KMS-11 (cell line): ENCODE data around the gene CYP11A1.

Experiments
- H2AFZ ChIP-seq: fragments of 200-600 bp; sonication (generic); 2 replicates; pipeline ENCODE4 v1.6.1; 2016; ENCODE audit warnings: antibody characterized with exemption, mixed run types, low read depth
- H3K27ac ChIP-seq: fragments of 200-600 bp; sonication (generic); 2 replicates; pipeline ENCODE4 v1.6.1; 2016; ENCODE audit warnings: mild to moderate bottlenecking, mixed run types
- H3K27me3 ChIP-seq: fragments of 200-600 bp; sonication (generic); 2 replicates; pipeline ENCODE4 v1.6.1; 2017; ENCODE audit warnings: mild to moderate bottlenecking, low read depth, mixed run types, moderate library complexity; ENCODE audit not compliant: insufficient read depth
- H3K36me3 ChIP-seq: fragments of 200-600 bp; sonication (generic); 2 replicates; pipeline ENCODE4 v1.6.1; 2017; ENCODE audit warnings: mild to moderate bottlenecking, mixed run types; ENCODE audit not compliant: insufficient read depth
- H3K4me1 ChIP-seq: fragments of 200-600 bp; sonication (generic); 2 replicates; pipeline ENCODE4 v1.6.1; 2016; ENCODE audit warnings: mild to moderate bottlenecking, low read depth, mixed run types; ENCODE audit not compliant: poor library complexity, severe bottlenecking
- H3K4me2 ChIP-seq: fragments of 200-600 bp; sonication (generic); 2 replicates; pipeline ENCODE4 v1.7.0; 2016; ENCODE audit warnings: mild to moderate bottlenecking, mixed run types
- H3K4me3 ChIP-seq: fragments of 200-600 bp; sonication (generic); IDR thresholded peaks from 2 replicates; pipeline ENCODE4 v1.6.1; 2017; ENCODE audit warnings: low read depth, low read length, mixed read lengths; ENCODE audit not compliant: insufficient read depth
- H3K79me2 ChIP-seq: fragments of 200-600 bp; sonication (generic); 2 replicates; pipeline ENCODE4 v1.6.1; 2016; ENCODE audit warnings: low read depth, mixed run types; ENCODE audit not compliant: insufficient read depth
- H3K9ac ChIP-seq: fragments of 200-600 bp; sonication (generic); 2 replicates; pipeline ENCODE4 v1.6.1; 2016; ENCODE audit warnings: mild to moderate bottlenecking, mixed run types
- H4K20me1 ChIP-seq: fragments of 200-600 bp; sonication (generic); 2 replicates; pipeline ENCODE4 v1.6.1; 2016; ENCODE audit warnings: mild to moderate bottlenecking, mixed run types; ENCODE audit not compliant: insufficient read depth
- TF ChIP-seq, protein P1 (sequence below): fragments of 200-600 bp; sonication (generic); conservative IDR thresholded peaks from 2 replicates; pipeline ENCODE4 v1.6.1; 2017; ENCODE audit warnings: low read depth, mild to moderate bottlenecking, antibody characterized with exemption, low read length, moderate library complexity, mixed read lengths

CYP11A1 gene

DNA sequence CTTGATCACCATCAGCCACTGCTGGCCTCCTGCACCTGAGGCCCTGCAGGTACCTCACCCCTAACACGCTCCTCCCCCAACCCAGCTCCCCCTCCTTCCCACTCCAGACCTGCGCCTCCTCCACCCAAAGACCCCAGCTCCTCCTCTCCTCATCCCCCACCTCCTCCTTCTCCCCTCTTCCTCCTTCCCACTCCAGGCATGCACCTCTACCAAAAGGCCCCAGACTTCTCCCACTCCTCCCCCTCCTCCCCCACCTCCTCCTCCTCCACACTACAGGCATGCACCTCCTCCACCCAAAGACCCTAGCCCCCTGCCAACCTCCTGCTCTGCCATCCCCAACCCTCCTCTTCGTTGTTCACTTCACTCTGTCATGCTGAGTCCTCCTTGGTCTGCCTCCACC, 42.7 kb downstream of the CYP11A1 start:
- H3K27ac ChIP-seq = no peak overlapping the region
- no peaks in the 10 kb centered on the region for H4K20me1 ChIP-seq
- H3K4me2 ChIP-seq = no peak overlapping the region
- H3K79me2 ChIP-seq = no peaks in the 10 kb centered on the region
- H3K36me3 ChIP-seq = no peaks in the 10 kb centered on the region
- no peak overlapping the region for H2AFZ ChIP-seq
- TF ChIP-seq, protein P1, sequence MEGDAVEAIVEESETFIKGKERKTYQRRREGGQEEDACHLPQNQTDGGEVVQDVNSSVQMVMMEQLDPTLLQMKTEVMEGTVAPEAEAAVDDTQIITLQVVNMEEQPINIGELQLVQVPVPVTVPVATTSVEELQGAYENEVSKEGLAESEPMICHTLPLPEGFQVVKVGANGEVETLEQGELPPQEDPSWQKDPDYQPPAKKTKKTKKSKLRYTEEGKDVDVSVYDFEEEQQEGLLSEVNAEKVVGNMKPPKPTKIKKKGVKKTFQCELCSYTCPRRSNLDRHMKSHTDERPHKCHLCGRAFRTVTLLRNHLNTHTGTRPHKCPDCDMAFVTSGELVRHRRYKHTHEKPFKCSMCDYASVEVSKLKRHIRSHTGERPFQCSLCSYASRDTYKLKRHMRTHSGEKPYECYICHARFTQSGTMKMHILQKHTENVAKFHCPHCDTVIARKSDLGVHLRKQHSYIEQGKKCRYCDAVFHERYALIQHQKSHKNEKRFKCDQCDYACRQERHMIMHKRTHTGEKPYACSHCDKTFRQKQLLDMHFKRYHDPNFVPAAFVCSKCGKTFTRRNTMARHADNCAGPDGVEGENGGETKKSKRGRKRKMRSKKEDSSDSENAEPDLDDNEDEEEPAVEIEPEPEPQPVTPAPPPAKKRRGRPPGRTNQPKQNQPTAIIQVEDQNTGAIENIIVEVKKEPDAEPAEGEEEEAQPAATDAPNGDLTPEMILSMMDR = no peak
- no peak overlapping the region for H3K9ac ChIP-seq
- H3K4me3 ChIP-seq = no peak overlapping the region
- peaks cover 31% of the 10 kb centered on the region; the same call in 1 of the 2 replicates for H3K27me3 ChIP-seq
- no peaks in the 10 kb centered on the region for H3K4me1 ChIP-seq

- no peaks in the 10 kb centered on the region for H4K20me1 ChIP-seq
- H3K4me2 ChIP-seq = no peak overlapping the region
- H3K27me3 ChIP-seq = peaks cover 21% of the 10 kb centered on the region; the same call in 1 of the 2 replicates
- no peaks in the 10 kb centered on the region for H3K79me2 ChIP-seq
- no peaks in the 10 kb centered on the region for H3K36me3 ChIP-seq
- TF ChIP-seq, protein P1 = peak; percentile 82
- H3K27ac ChIP-seq = no peak overlapping the region
- H3K4me1 ChIP-seq = no peaks in the 10 kb centered on the region
- no peak overlapping the region for H3K9ac ChIP-seq
- H2AFZ ChIP-seq = no peak overlapping the region
- no peak overlapping the region for H3K4me3 ChIP-seq
Observed at GRCh38 chr15:74322558-74323180, 44.8 kb downstream of the CYP11A1 start.

DNA sequence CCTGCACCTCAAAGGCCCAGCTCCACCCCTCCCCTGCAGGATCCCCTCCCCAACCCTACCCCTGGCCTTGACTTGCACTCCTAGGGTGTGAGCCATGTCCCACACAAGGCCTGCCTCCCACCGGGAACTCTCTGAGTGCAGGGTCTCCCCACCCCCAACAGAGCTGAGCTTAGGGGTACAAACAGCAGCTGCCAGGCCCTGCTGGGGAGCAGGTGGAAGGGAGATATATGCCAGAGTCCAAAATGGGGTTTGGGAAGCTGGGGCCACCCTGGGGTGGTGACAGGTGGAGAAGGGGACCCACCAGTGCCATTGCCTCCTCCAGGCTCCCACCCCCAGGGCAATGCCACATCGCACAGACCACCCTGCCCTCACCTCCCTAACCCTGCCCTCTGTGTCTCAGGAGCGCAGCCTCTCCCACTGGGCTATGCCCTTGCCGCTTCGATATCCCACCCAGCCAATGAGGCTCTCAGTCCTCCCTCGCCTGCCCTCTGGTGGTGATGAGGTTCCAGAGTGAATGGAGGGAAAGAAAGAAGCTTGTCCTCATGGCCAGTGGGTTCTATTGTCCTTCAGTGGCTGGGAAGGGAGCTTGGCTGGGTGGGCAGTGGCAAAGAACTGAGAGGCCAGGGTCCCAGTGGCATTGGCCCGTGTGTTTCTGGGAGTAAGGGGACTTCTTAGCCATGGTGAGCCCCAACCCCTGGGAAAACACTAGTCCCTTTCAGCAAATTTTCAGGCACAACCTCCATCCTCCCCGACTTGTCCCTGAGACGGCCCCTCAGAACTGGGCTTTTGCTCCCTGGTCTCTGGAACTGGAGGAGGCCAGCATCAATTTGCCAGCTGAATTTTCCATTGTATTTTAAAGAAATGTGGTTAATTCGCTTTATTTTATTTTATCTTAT, 46.8 kb downstream of the CYP11A1 start:
- Histone ChIP-seq H3K4me1 (no peaks in the 10 kb centered on the region), H3K9ac (no peak overlapping the region), H3K36me3 (no peaks in the 10 kb centered on the region), H3K27ac (no peak overlapping the region), H3K4me2 (no peak overlapping the region), H2AFZ (no peak overlapping the region), H3K79me2 (no peaks in the 10 kb centered on the region), H4K20me1 (no peaks in the 10 kb centered on the region), H3K27me3 (peaks cover 18% of the 10 kb centered on the region; the same call in 1 of the 2 replicates), H3K4me3 (no peak overlapping the region)
- TF ChIP-seq, protein P1 = peak; percentile 80

DNA sequence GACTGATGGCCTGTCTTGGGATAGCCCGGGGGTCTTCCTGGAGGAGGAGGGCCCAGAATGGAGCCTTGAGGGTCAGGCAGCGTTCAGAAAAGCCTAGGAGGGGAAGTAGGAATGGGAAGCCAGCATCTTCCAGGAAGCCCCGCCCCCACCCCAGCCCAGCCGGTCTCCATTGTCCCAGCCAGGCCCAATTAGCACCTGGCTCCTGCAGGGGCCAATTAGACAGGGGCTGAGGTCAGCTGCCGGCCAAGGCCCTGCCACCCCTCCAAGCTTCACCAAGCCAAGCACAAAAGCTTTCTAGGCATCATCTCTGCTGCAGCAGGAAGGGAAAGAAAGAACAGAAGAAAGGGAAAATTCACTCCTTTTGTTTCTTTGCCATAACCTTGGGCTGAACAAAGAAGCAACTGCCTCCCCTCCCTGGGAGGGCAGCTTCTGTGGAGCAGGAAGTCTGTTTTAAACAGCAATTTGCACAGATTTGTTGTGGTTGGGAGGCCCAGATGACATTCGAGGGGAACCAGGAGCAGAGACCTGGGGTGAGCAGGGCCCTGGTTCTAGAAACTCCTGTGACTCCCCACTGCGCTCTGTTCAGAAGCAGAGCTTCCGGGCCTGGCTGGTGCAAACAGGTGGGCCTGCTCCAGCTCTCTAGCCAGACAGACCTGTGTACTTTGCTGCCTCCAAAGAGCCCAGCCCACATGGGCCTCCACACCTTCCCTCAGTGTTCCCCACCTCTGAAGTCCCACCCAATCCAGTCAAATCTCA, 47.7 kb downstream of the CYP11A1 start:
- Histone ChIP-seq H3K27me3 (peaks cover 16% of the 10 kb centered on the region; the same call in 1 of the 2 replicates), H3K4me1 (no peaks in the 10 kb centered on the region), H3K9ac (no peak overlapping the region), H2AFZ (no peak overlapping the region), H4K20me1 (no peaks in the 10 kb centered on the region), H3K79me2 (no peaks in the 10 kb centered on the region), H3K27ac (no peak overlapping the region), H3K4me3 (no peak overlapping the region), H3K4me2 (no peak overlapping the region), H3K36me3 (no peaks in the 10 kb centered on the region)
- TF ChIP-seq, protein P1 = no peak
